Brain microvascular endothelial cell (primary cell): ENCODE data around the gene MSI2.

Experiments
- DNase-seq: peaks from one replicate; pipeline ENCODE4 v3.0.0-alpha.2; 2020
- H3K27ac ChIP-seq: fragments of 250-450 bp; sonication (Bioruptor Pico); 2 replicates; pipeline ENCODE4 v1.5.1; 2020; ENCODE audit warnings: mild to moderate bottlenecking, moderate library complexity
- H3K27me3 ChIP-seq: fragments of 250-450 bp; sonication (Bioruptor Pico); replicated peaks from 2 replicates; pipeline ENCODE4 v1.5.1; 2020; ENCODE audit warnings: mild to moderate bottlenecking
- H3K36me3 ChIP-seq: fragments of 250-450 bp; sonication (Bioruptor Pico); replicated peaks from 2 replicates; pipeline ENCODE4 v1.5.1; 2020; ENCODE audit warnings: mild to moderate bottlenecking
- H3K4me3 ChIP-seq: 2 replicates; pipeline ENCODE4 v1.5.1; 2011; ENCODE audit warnings: low read depth, mild to moderate bottlenecking, control low read depth, low read length, moderate library complexity
- in situ Hi-C: cut with HindIII; loops from 2 replicates; pipeline ENCODE4 v1.10.0; 2017; ENCODE audit warnings: low sequenced_read_pairs, low pct_ligation_motif_present
- TF ChIP-seq, protein P1 (sequence below): IDR thresholded peaks from 2 replicates; pipeline ENCODE4 v1.5.1; 2011; ENCODE audit warnings: low read depth, mild to moderate bottlenecking, moderate library complexity, low read length, control low read depth, inconsistent platforms; ENCODE audit errors: missing control alignments

The MSI2 gene

DNA sequence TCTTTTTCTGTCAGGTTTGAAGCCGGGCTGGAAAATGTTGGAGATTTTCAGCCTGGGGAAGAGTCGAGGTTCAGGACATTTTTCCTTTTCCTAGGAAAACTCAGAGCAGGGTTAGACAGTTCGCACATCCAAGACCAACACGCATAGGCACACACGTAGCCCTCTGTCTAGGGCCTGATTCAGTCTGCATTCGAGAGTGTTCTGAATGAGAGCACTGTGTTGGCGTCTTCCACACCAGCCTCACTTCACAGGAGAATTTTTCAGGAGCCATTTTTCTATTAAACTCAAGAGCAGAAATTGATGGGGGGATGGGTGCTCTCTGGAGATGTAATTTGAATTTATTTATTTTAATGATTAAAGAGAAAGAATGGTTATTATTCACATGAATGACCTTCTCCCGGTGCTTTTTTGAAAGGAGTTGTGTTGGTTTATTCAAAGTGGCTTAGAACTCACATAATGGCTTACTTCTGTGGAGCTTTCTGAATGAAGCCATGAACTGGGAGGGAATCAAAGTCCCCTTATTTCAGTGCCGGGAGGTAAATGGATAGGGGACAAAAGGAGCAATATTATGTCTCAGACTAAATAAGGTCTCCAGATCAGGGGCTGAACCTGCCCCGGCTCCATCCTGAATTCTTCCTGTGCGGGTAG lies 294.5 kb downstream of the MSI2 start:
- TF ChIP-seq, protein P1, sequence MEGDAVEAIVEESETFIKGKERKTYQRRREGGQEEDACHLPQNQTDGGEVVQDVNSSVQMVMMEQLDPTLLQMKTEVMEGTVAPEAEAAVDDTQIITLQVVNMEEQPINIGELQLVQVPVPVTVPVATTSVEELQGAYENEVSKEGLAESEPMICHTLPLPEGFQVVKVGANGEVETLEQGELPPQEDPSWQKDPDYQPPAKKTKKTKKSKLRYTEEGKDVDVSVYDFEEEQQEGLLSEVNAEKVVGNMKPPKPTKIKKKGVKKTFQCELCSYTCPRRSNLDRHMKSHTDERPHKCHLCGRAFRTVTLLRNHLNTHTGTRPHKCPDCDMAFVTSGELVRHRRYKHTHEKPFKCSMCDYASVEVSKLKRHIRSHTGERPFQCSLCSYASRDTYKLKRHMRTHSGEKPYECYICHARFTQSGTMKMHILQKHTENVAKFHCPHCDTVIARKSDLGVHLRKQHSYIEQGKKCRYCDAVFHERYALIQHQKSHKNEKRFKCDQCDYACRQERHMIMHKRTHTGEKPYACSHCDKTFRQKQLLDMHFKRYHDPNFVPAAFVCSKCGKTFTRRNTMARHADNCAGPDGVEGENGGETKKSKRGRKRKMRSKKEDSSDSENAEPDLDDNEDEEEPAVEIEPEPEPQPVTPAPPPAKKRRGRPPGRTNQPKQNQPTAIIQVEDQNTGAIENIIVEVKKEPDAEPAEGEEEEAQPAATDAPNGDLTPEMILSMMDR = no peak
- H3K27ac ChIP-seq = no peak overlapping the region

DNA sequence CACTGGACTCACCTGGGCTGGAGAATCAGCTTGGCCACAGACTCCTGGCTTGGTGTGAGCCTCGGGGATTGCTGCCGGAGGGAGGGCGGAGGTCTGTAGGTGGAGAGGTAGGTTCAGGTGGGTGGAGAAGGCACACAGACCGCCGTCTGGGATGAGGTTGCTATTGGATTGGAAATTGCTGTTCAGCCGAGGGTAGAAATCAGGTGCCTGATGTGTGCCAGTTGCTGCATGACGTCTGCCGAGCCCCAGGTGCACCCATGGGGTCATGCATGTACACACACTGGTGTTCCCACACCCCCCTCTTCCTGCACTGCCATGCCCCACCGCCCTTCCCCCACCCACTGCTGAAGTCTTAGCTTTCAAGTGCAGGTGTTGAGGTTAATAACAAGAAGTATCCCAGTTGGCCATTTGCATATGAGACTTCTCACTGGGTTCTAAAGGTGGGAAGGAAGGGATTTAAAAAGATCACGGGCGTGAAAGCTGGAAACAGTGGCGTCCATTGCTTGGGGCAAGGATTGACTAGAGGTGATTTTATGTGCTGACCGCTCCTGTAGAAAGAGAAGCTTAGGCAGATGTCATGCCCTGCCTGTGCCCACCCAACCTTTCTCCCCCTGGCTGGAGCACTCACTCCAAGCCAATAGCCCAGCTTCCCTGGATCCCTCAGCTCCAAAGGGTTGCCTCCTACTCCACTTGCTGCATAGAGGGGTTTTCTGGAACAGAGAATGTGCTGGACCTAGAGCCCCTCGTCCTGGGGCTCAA lies 295.2 kb downstream of the MSI2 start:
- TF ChIP-seq, protein P1 = no peak
- no peaks in the 10 kb centered on the region for H3K27me3 ChIP-seq
- in situ Hi-C loops = no loop called here
- H3K27ac ChIP-seq = no peak overlapping the region
- H3K36me3 ChIP-seq = no peaks in the 10 kb centered on the region
- no peak overlapping the region for H3K4me3 ChIP-seq
- no peak for DNase-seq

More for the DNA sequence above, 294.5 kb downstream of the MSI2 start:
- no peaks in the 10 kb centered on the region for H3K36me3 ChIP-seq
- H3K27me3 ChIP-seq = no peaks in the 10 kb centered on the region
- DNase-seq = no peak
- H3K4me3 ChIP-seq = no peak overlapping the region
- in situ Hi-C loops = no loop called here

DNA sequence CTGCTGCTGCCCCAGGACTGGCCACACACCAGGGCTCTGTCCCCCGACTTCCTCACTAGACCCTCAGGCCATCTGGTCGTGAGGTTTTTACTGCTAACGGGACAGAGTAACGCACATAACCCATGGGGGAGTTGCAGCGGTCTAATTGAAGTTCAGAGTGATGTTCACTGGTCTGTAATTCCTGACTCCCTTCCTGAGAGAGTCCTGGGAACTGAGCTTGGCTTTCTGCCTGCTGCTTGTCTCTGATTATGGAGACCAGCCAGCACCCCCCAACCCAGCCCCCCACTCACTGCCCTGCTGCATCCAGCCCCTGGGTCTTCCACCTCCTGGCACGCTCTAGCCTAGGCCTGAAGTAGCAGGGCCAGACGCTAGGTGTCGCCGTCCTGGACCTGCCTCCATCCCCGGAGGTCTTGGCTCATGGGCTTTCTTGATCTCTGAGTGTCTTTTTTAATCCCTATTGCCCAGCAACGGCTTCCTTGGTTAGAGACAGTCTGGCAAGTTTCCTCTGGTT lies 295.8 kb downstream of the MSI2 start:
- H3K27ac ChIP-seq = no peak overlapping the region
- TF ChIP-seq, protein P1 = peak; percentile 82
- in situ Hi-C loops = no loop called here
- peak; percentile 18 for DNase-seq
- H3K27me3 ChIP-seq = no peaks in the 10 kb centered on the region
- H3K36me3 ChIP-seq = no peaks in the 10 kb centered on the region
- no peak overlapping the region for H3K4me3 ChIP-seq

DNA sequence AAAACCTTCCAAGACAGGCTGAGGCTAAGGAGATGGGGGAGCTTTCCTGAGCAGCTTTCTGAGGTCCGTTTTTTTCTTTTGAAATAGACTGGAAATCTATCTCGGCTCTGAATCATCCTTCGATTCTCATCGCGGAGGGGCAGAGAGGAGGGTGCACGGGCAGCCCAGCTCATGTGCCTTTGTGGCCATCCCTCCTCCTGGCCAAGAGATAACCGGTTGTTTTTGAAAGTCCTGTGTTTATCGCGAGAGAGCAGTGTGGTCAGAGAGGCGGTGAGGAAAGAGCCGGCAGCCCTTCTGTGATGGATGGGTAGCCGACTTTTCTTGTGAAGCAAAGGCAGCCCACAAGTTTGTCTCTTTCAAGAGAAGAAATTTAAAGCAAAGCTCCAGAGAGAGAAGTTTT lies 297.2 kb downstream of the MSI2 start:
- H3K4me3 ChIP-seq = no peak overlapping the region
- no peak for DNase-seq
- TF ChIP-seq, protein P1 = no peak
- H3K27ac ChIP-seq = no peak overlapping the region
- no peaks in the 10 kb centered on the region for H3K36me3 ChIP-seq
- no peaks in the 10 kb centered on the region for H3K27me3 ChIP-seq
- in situ Hi-C loops = no loop called here

DNA sequence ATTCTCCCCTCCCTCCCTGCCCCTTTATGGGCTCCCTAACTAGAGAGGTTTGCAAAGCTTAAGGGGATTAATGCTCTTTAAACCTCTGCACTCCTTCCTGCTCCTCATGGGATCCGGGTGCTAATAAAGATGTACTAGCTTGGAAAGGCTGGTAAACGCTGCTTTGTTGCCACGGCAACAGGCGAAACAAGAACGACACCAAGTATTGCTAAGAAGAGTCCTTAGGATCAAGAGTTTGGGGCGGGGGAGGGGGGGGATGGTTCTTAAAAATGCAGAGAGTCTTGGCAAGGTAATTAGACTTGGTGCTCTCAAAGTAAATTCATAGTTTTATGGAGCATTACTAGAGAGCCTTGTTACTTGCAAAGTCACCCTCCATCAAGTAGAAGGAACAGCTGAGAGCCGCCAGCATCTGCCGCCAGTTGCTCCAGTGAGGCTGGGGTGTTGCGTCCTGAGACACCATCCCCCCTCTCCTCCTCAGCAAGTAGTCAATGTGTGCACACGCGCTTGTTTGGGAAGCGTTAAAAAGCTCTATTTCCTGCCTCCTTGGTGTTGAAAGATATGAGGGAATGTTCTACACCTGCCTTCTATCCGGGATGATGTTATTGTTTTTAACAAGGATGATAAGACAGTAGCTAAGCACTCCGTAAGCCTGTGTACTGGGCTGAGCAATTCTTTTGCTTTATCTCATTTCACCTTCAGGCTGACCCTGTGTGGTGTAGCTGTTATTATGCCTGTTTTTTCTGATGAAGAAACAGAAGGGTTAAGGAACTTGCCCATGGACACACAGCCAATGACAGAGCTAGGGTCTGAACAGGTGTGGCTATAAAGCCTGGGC lies 297.9 kb downstream of the MSI2 start:
- DNase-seq = no peak
- in situ Hi-C loops = no loop called here
- Histone ChIP-seq H3K4me3 (no peak overlapping the region), H3K27ac (no peak overlapping the region), H3K36me3 (no peaks in the 10 kb centered on the region), H3K27me3 (no peaks in the 10 kb centered on the region)
- TF ChIP-seq, protein P1 = no peak
